Activated T-cell treated with anti-CD3 and anti-CD28 coated beads, Interleukin-2, amount 50 U/mL, for 4 hours (primary cell): ENCODE measurements around the gene RHBDL3. TPM values are rescaled to one million over a fixed set of nuclear protein-coding genes. Genes with fewer than 3 reads are reported as not detected.

ENCODE experiments used
- ATAC-seq, 2 donors: fragments of 200-7000 bp; cut with Tn5 transposase; one replicate each; pipeline ENCODE4 v1.10.0; 2021
- DNase-seq: peaks from one replicate; pipeline ENCODE4 v3.0.0-alpha.2; 2020
- H3K27me3 Mint-ChIP-seq: one replicate; pipeline ENCODE4 v1.8.0; 2021; ENCODE audit warnings: low read depth, mixed read lengths
- H3K36me3 Mint-ChIP-seq: one replicate; pipeline ENCODE4 v1.8.0; 2022; ENCODE audit warnings: mixed read lengths; ENCODE audit not compliant: insufficient read depth
- H3K4me1 Mint-ChIP-seq: one replicate; pipeline ENCODE4 v1.8.0; 2021; ENCODE audit warnings: low read depth, mixed read lengths
- H3K4me3 Mint-ChIP-seq: one replicate; pipeline ENCODE4 v1.8.0; 2021; ENCODE audit warnings: mild to moderate bottlenecking, moderate library complexity, mixed read lengths
- H3K9me3 Mint-ChIP-seq: one replicate; pipeline ENCODE4 v1.8.0; 2021; ENCODE audit warnings: mixed read lengths
- total RNA-seq, 3 donors: library from RNA; stranded (reverse); gene quantifications; one replicate each; pipeline ENCODE4 v1.2.1, GENCODE V29; 2021

The RHBDL3 gene
- total RNA-seq, 3 donors from 2014 or later: 0.11 to 0.20 (median 0.16) TPM

- H3K36me3 Mint-ChIP-seq: peaks cover 36% of the 10 kb centered on the region
- ATAC-seq (no peak), DNase-seq (no peak)
- peaks cover 62% of the 10 kb centered on the region for H3K4me1 Mint-ChIP-seq
- no peaks in the 10 kb centered on the region for H3K9me3 Mint-ChIP-seq
- H3K27me3 Mint-ChIP-seq: no peaks in the 10 kb centered on the region
- H3K4me3 Mint-ChIP-seq: no peak overlapping the region
Measured at GRCh38 chr17:32357615-32358014, 92.0 kb downstream of the RHBDL3 start.

DNA sequence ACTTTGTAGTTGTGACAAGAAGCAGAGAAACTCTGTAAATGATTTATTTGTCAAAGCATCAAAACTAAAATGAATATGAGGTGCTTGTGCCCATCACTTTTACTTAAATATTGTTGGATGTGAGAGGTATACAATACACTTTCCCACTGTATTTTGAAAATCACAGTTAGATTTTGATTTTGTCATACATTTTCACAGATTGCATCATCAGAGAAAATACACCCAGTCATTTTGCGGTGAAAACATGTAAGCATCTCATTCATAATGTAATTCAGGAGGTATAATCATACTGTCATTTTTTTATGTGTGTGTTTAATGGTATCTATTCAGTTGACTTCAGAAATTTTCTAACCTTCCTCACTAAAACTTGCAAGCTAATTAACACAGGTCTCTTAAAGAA, 95.6 kb downstream of the RHBDL3 start:
- ATAC-seq: no peak
- no peaks in the 10 kb centered on the region for H3K9me3 Mint-ChIP-seq
- no peaks in the 10 kb centered on the region for H3K27me3 Mint-ChIP-seq
- peaks cover 38% of the 10 kb centered on the region for H3K4me1 Mint-ChIP-seq
- DNase-seq: no peak
- no peak overlapping the region for H3K4me3 Mint-ChIP-seq
- H3K36me3 Mint-ChIP-seq: peaks cover 41% of the 10 kb centered on the region

DNA sequence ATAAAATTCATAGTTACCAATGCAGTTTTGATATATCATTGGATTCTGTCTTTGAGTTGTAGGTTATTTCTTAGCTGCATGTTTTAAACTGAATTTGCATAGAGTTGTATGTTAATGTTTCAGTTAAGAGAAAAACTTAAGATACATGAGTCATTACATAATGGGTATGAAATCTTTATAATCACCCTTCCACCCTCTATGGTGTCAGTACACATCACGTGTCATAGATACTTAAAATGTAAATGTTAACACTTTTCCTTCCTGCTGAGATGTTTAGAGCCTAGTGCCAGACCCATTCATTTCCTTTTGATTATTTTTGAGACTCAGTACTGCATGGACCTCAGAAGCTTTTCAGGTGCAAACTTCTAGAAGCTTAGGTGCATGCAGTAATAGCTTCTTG, 104.8 kb downstream of the RHBDL3 start:
- peak; percentile 51 to 60 for ATAC-seq

More for the DNA sequence above, 104.8 kb downstream of the RHBDL3 start:
- H3K4me1 Mint-ChIP-seq: peaks cover 18% of the 10 kb centered on the region
- no peak for DNase-seq
- H3K36me3 Mint-ChIP-seq: peaks cover 49% of the 10 kb centered on the region
- no peaks in the 10 kb centered on the region for H3K9me3 Mint-ChIP-seq
- no peak overlapping the region for H3K4me3 Mint-ChIP-seq
- H3K27me3 Mint-ChIP-seq: no peaks in the 10 kb centered on the region

Other genes starting within 250 kb of the RHBDL3 start
- 10 to 100 TPM; 14.0 to 14.9 (median 14.2) TPM for gene RHOT1, start 123.3 kb upstream of the RHBDL3 start, total RNA-seq
- gene C17orf75, start 76.3 kb downstream of the RHBDL3 start, total RNA-seq: 10 to 100 TPM; 29.1 to 34.1 (median 31.7) TPM
- gene ZNF207, start 84.3 kb downstream of the RHBDL3 start, total RNA-seq: 100 to 1,000 TPM; 199 to 222 (median 212) TPM
- gene PSMD11, start 178.7 kb downstream of the RHBDL3 start, total RNA-seq: 100 to 1,000 TPM; 247 to 270 (median 260) TPM
- 10 to 100 TPM; 14.8 to 20.9 (median 15.7) TPM for gene CDK5R1, start 221.2 kb downstream of the RHBDL3 start, total RNA-seq